Measurements from ENCODE around the gene TBX5. TPM values are rescaled to one million over a fixed set of nuclear protein-coding genes. Genes with fewer than 3 reads are reported as not detected.

The TBX5 gene
- total RNA-seq, 1 experiment from 2014 or later: not detected

DNA sequence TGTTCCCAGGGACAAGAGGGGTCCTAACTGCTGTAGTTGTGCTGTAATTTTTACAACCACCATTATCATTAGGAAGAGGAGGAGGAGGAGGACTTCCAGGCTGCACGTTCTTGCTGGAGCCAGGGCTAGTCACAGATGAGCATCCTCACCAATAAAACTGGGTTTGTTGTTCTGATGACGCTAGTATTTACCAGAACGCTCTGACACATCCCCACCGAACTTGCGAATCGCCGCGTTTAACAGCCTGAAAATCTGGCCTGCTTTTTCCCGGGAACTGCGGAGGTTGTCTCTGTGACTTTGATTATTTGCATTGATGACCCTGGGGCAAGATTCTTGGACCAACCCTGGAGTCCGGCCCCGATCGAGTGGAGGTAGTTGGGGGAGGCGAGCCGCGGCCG, 10.2 kb downstream of the TBX5 start:
- TF ChIP-seq, protein P1, sequence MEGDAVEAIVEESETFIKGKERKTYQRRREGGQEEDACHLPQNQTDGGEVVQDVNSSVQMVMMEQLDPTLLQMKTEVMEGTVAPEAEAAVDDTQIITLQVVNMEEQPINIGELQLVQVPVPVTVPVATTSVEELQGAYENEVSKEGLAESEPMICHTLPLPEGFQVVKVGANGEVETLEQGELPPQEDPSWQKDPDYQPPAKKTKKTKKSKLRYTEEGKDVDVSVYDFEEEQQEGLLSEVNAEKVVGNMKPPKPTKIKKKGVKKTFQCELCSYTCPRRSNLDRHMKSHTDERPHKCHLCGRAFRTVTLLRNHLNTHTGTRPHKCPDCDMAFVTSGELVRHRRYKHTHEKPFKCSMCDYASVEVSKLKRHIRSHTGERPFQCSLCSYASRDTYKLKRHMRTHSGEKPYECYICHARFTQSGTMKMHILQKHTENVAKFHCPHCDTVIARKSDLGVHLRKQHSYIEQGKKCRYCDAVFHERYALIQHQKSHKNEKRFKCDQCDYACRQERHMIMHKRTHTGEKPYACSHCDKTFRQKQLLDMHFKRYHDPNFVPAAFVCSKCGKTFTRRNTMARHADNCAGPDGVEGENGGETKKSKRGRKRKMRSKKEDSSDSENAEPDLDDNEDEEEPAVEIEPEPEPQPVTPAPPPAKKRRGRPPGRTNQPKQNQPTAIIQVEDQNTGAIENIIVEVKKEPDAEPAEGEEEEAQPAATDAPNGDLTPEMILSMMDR (IDR thresholded peaks at IDR 0.05; ENCODE audit: unreplicated experiment): no peak
- intact Hi-C loops (cut with micrococcal nuclease; ENCODE audit: unreplicated experiment): no loop called here
- Mint-ChIP-seq H3K27me3 (ENCODE audit: unreplicated experiment) (no peaks in the 10 kb centered on the region), H3K4me1 (ENCODE audit: low read depth, unreplicated experiment) (no peaks in the 10 kb centered on the region), H3K27ac (ENCODE audit: unreplicated experiment) (no peak overlapping the region), H3K9me3 (ENCODE audit: low read depth, unreplicated experiment) (peaks cover 4% of the 10 kb centered on the region), H3K36me3 (ENCODE audit: insufficient read depth, unreplicated experiment) (no peaks in the 10 kb centered on the region), H3K4me3 (ENCODE audit: low read depth, unreplicated experiment) (no peak overlapping the region)
- DNase-seq: no peak
- CTCF ChIA-PET: no interaction called here
- BruUV-seq (replicated peaks): no TSS peak

DNA sequence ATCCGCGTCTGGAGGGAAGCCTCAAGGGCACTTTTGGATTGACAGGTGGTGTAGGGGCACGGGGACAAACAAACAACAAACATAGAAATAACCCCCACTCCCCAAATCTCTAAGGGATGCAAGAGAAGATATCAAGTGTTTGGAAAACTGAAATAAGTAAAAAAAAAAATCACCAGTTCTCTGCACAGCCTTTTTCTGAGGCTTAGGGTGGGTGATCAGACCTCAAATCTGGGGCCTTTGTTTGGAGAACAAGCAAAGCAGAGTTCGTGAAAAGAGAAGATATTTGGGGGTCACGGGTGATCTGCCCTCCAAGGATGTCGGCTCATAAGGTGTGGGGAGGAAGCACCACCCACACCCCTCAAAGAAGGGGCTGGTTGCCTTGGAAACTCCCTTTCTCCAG, 10.7 kb downstream of the TBX5 start:
- Mint-ChIP-seq H3K27me3 (ENCODE audit: unreplicated experiment) (no peaks in the 10 kb centered on the region), H3K9me3 (ENCODE audit: low read depth, unreplicated experiment) (peaks cover 4% of the 10 kb centered on the region), H3K27ac (ENCODE audit: unreplicated experiment) (no peak overlapping the region), H3K4me1 (ENCODE audit: low read depth, unreplicated experiment) (no peaks in the 10 kb centered on the region), H3K4me3 (ENCODE audit: low read depth, unreplicated experiment) (no peak overlapping the region), H3K36me3 (ENCODE audit: insufficient read depth, unreplicated experiment) (no peaks in the 10 kb centered on the region)
- CTCF ChIA-PET: no interaction called here
- intact Hi-C loops (cut with micrococcal nuclease; ENCODE audit: unreplicated experiment): no loop called here
- BruUV-seq (replicated peaks): no TSS peak
- no peak for DNase-seq
- TF ChIP-seq, protein P1 (IDR thresholded peaks at IDR 0.05; ENCODE audit: unreplicated experiment): no peak

DNA sequence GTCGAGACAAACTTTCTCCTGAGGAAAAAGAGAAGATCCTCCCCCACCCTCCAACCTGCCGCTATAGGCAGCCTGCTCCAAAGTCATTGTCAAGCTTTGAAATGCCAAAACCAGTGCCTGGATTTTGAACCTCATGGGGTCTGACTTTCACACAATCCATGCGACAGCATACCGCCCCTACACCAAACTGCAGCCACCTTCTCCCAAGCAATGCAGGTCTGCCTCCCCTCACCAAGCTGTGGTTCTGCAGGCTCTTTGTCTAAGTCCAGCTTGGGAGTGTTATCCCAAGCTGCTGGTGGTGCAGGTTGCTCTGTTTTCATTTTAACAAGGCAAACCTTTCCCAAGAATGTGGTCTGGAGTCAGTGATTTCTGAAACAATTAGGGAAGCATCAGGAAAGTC, 12.4 kb downstream of the TBX5 start:
- BruUV-seq (replicated peaks): no TSS peak
- peaks cover 4% of the 10 kb centered on the region for H3K9me3 Mint-ChIP-seq (ENCODE audit: low read depth, unreplicated experiment)
- TF ChIP-seq, protein P1 (IDR thresholded peaks at IDR 0.05; ENCODE audit: unreplicated experiment): no peak
- DNase-seq: no peak
- H3K36me3 Mint-ChIP-seq (ENCODE audit: insufficient read depth, unreplicated experiment): no peaks in the 10 kb centered on the region
- no peak overlapping the region for H3K4me3 Mint-ChIP-seq (ENCODE audit: low read depth, unreplicated experiment)
- H3K27me3 Mint-ChIP-seq (ENCODE audit: unreplicated experiment): no peaks in the 10 kb centered on the region
- intact Hi-C loops (cut with micrococcal nuclease; ENCODE audit: unreplicated experiment): no loop called here
- H3K4me1 Mint-ChIP-seq (ENCODE audit: low read depth, unreplicated experiment): no peaks in the 10 kb centered on the region
- H3K27ac Mint-ChIP-seq (ENCODE audit: unreplicated experiment): no peak overlapping the region
- CTCF ChIA-PET: interaction anchor here (1.1 kb wide), 1 partner anchor 89 kb away, joined by 3 read pairs; no protein-coding TSS in a partner anchor

DNA sequence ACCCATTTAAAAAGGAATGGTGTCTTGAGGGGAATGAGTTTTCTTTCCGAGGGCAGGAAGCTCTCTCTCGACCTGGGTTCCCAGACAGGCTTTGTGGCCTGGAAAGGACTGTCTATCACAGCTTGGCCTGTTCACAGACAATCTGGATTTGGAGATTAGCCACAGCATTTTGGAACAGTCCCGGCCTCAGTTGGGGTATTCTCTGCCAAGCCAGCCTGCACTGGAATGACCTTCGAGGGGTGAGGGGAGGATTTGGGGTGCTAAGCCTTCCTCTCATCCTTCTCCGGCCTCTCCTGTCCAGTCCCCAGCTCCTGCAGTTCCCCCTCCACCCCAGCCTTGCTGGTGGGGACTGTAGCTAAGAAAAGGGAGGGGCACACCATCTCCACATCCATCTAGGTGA, 13.0 kb downstream of the TBX5 start:
- TF ChIP-seq, protein P1 (IDR thresholded peaks at IDR 0.05; ENCODE audit: unreplicated experiment): no peak
- Mint-ChIP-seq H3K36me3 (ENCODE audit: insufficient read depth, unreplicated experiment) (no peaks in the 10 kb centered on the region), H3K4me3 (ENCODE audit: low read depth, unreplicated experiment) (no peak overlapping the region), H3K9me3 (ENCODE audit: low read depth, unreplicated experiment) (no peaks in the 10 kb centered on the region), H3K27me3 (ENCODE audit: unreplicated experiment) (no peaks in the 10 kb centered on the region), H3K27ac (ENCODE audit: unreplicated experiment) (no peak overlapping the region), H3K4me1 (ENCODE audit: low read depth, unreplicated experiment) (no peaks in the 10 kb centered on the region)
- BruUV-seq (replicated peaks): no TSS peak
- intact Hi-C loops (cut with micrococcal nuclease; ENCODE audit: unreplicated experiment): no loop called here
- DNase-seq: no peak
- CTCF ChIA-PET: interaction anchor here (1.1 kb wide), 1 partner anchor 90 kb away, joined by 3 read pairs; no protein-coding TSS in a partner anchor

Measured in Calu3 (cell line).